ENCODE measurements around the gene CPSF3. TPM values are rescaled to one million over a fixed set of nuclear protein-coding genes. Genes with fewer than 3 reads are reported as not detected.

The CPSF3 gene
- total RNA-seq, 1 donor from 2014 or later, result 44.0 TPM

- no peak overlapping the region for H3K4me3 Mint-ChIP-seq
Measured at GRCh38 chr2:9422321-9423099, 944 bp upstream of the CPSF3 start.

GRCh38 chr2:9423922-9424272 is 443 bp downstream of the CPSF3 start:
- ATAC-seq (ENCODE audit: low read depth), result peak; percentile 2
- POLR2A ChIA-PET, result interaction anchor here (1.4 to 2.5 kb wide), 4 partner anchors 132 to 1732 kb away, joined by 3 to 27 read pairs (median 8); partner anchors contain the start of genes ADAM17, TAF1B and YWHAQ
- no peaks in the 10 kb centered on the region for H3K9me3 Mint-ChIP-seq
- H3K27me3 Mint-ChIP-seq, result no peaks in the 10 kb centered on the region
- DNase-seq, result no peak
- TF ChIP-seq, protein P1, sequence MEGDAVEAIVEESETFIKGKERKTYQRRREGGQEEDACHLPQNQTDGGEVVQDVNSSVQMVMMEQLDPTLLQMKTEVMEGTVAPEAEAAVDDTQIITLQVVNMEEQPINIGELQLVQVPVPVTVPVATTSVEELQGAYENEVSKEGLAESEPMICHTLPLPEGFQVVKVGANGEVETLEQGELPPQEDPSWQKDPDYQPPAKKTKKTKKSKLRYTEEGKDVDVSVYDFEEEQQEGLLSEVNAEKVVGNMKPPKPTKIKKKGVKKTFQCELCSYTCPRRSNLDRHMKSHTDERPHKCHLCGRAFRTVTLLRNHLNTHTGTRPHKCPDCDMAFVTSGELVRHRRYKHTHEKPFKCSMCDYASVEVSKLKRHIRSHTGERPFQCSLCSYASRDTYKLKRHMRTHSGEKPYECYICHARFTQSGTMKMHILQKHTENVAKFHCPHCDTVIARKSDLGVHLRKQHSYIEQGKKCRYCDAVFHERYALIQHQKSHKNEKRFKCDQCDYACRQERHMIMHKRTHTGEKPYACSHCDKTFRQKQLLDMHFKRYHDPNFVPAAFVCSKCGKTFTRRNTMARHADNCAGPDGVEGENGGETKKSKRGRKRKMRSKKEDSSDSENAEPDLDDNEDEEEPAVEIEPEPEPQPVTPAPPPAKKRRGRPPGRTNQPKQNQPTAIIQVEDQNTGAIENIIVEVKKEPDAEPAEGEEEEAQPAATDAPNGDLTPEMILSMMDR (IDR thresholded peaks at IDR 0.05), result no peak
- H3K4me3 Mint-ChIP-seq, result no peak overlapping the region
- intact Hi-C loops (cut with micrococcal nuclease), result loop anchor here (1.0 to 10.0 kb wide), 9 partner anchors 50 to 1921 kb away; partner anchors contain the start of genes ADAM17, IAH1, KIDINS220 and MBOAT2
- peak overlapping the region; percentile 91 for H3K27ac Mint-ChIP-seq
- CTCF ChIA-PET, result no interaction called here
- peaks cover 22% of the 10 kb centered on the region for H3K4me1 Mint-ChIP-seq
- peaks cover 9% of the 10 kb centered on the region for H3K36me3 Mint-ChIP-seq (ENCODE audit: low read depth)

More at GRCh38 chr2:9422321-9423099, 944 bp upstream of the CPSF3 start:
- Mint-ChIP-seq H3K9me3 (no peaks in the 10 kb centered on the region), H3K36me3 (ENCODE audit: low read depth) (peaks cover 14% of the 10 kb centered on the region), H3K27me3 (no peaks in the 10 kb centered on the region), H3K27ac (peak overlapping the region; percentile 84), H3K4me1 (peaks cover 22% of the 10 kb centered on the region)
- DNase-seq (no peak), ATAC-seq (ENCODE audit: low read depth) (peak; percentile 3)
- intact Hi-C loops (cut with micrococcal nuclease), result loop anchor here (1.0 to 10.0 kb wide), 9 partner anchors 52 to 1922 kb away; partner anchors contain the start of genes ADAM17, IAH1, KIDINS220 and MBOAT2
- TF ChIP-seq, protein P1 (IDR thresholded peaks at IDR 0.05), result no peak
- CTCF ChIA-PET, result no interaction called here
- POLR2A ChIA-PET, result interaction anchor here (0.9 to 2.5 kb wide), 5 partner anchors 29 to 1733 kb away, joined by 3 to 27 read pairs (median 6); partner anchors contain the start of genes ADAM17, TAF1B and YWHAQ

DNA sequence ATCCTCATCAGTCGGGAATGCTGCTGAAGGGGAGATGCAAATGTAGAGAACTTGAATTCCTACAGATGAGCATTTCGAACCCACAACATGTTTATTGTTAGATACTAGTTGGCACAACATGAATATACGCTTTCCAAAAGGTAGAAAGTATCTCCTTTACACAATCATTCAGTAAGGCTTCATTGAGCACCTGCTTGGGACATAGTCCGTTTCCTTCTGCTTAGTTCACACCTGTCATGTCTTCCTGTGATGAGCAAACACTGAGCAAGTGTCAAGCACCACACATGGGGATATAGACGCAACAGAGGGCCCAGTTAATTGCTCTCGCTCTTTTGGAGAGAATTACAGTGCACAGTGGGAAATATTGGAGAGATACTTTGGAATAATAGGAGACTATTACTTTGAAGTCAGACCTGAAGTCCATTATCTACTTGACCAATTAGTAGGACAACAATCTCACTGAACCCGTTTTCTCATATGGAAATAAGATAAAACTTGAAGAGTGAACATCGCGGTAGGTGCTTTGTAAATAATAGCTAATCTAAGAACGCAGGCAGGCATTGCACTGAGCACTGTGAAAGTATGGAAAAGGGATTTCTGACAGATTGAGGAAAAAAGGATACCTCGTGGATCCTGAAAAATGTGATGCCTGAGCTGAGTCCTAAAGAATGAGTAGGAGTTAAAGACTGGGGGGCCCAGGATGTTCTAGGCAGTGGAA is 1.2 kb downstream of the CPSF3 start:
- Mint-ChIP-seq H3K4me3 (no peak overlapping the region), H3K27me3 (no peaks in the 10 kb centered on the region), H3K36me3 (ENCODE audit: low read depth) (peaks cover 13% of the 10 kb centered on the region)

DNA sequence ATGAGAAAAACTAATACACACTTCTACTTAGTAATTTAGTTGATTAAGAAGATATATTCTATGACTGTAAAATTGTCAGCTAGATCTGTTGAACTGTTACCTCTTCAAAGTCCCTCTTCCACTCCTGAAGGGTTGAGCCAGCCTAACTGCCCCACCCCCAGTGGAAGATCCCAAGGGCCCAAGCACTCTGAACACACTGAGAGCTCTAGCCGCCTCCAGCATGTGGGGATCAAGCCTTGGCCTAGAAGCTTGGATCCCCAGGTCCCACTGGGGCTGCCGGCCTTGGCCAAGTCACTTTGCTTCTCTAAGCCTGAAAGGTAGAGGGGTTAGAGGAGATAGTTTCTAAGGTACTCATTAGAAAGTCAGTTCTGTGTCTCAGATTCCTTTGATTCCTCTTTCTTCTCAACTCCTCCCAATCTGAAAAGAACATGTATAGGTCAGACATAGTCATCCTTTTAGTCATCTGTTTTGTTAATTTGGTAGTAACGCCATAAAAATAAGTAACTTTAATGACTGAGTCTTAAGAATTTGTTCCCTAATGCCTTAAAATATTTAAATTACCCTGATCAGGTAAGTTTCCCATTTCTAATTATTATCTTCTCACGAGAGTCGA is 5.6 kb downstream of the CPSF3 start:
- Mint-ChIP-seq H3K27me3 (no peaks in the 10 kb centered on the region), H3K4me1 (no peaks in the 10 kb centered on the region), H3K27ac (no peak overlapping the region), H3K36me3 (ENCODE audit: low read depth) (peaks cover 43% of the 10 kb centered on the region), H3K4me3 (no peak overlapping the region), H3K9me3 (no peaks in the 10 kb centered on the region)
- TF ChIP-seq, protein P1 (IDR thresholded peaks at IDR 0.05), result no peak
- POLR2A ChIA-PET, result no interaction called here
- intact Hi-C loops (cut with micrococcal nuclease), result loop anchor here (10.0 kb wide), 2 partner anchors 686 to 1916 kb away; partner anchors contain the start of gene ROCK2
- no peak for DNase-seq
- CTCF ChIA-PET, result no interaction called here
- no peak for ATAC-seq (ENCODE audit: low read depth)

More for the DNA sequence above, 1.2 kb downstream of the CPSF3 start:
- no peak overlapping the region for H3K27ac Mint-ChIP-seq
- TF ChIP-seq, protein P1 (IDR thresholded peaks at IDR 0.05), result no peak
- intact Hi-C loops (cut with micrococcal nuclease), result loop anchor here (5.0 to 10.0 kb wide), 4 partner anchors 418 to 1920 kb away; partner anchors contain the start of genes MBOAT2, ROCK2 and TAF1B
- H3K9me3 Mint-ChIP-seq, result no peaks in the 10 kb centered on the region
- POLR2A ChIA-PET, result interaction anchor here (0.9 to 2.5 kb wide), 3 partner anchors 131 to 419 kb away, joined by 3 to 27 read pairs (median 3); partner anchors contain the start of genes ADAM17, TAF1B and YWHAQ
- peaks cover 21% of the 10 kb centered on the region for H3K4me1 Mint-ChIP-seq
- DNase-seq (no peak), ATAC-seq (ENCODE audit: low read depth) (no peak)
- CTCF ChIA-PET, result no interaction called here

Measured in activated B cell treated with CpG ODN at 0.5 μM for 24 hours (primary cell).